ENCODE results near the gene SREBF2.
"Not testable (repeated sequence)": the region's sequence is repeated elsewhere in the genome, so short reads cannot be mapped to it uniquely, and the experiment has no call there.

SREBF2 gene

DNA sequence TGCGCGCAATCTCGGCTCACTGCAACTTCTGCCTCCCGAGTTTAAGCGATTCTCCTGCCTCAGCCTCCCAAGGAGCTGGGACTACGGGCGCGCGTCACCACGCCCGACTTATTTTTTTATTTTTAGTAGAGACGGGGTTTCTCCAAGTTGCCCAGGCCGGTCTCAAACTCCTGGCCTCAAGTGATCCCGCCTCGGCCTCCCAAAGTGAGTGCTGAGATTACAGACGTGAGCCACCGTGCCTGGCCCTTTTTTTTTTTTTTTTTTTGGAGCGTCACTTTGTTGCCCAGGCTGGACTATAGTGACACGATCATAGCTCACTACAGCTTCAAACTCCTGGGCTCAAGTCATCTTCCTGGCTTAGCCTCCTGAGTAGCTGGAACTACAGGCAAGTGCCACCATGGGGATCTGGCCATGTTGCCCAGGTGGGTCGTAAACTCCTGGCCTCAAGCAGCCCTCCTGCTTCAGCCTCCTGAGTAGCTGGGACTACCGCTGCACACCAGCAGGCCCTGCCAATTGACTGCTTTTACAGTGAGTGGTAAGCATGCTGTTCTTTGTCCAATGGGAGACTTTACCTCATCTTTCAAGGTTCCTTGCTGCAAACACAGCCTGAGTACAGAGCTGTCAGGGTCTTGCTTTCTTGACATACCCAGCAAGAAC lies 114.6 kb downstream of the SREBF2 start:
- DNase-seq (ENCODE audit: low read depth in 2 of 2): no peak

DNA sequence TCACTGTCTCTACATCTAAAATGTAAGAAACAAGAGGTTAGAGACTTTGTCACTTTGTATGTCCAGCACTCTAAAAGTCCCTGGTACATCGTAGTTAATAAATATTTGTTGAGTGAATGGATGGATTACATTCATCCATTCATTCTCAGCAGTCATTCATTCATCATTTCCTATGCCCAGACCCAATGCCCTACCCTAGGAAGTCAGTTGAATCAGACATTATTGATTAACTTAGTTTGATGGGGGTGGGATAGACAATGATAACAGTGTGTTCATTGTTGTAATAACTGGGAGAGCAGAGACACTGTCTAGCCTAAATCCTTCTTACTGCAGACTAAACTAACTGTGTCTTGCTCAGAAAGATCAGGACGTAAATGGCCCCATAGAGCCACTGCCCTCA lies 115.2 kb downstream of the SREBF2 start:
- no peak for DNase-seq (ENCODE audit: low read depth in 2 of 2)

DNA sequence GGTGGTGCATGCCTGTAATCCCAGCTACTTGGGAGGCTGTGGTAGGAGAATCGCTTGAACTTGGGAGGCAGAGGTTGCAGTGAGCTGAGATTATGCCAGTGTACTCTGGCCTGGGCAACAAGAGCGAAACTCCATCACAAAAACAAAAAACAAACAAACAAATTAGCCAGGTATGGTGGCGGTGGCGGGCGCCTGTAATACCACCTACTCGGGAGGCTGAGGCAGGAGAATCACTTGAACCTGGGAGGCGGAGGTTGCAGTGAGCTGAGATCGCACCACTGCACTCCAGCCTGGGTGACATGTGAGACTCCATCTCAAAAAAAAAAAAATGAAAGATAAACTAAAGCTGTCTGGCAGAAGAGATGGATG lies 116.0 kb downstream of the SREBF2 start:
- DNase-seq (ENCODE audit: low read depth in 2 of 2): not testable (repeated sequence)

DNA sequence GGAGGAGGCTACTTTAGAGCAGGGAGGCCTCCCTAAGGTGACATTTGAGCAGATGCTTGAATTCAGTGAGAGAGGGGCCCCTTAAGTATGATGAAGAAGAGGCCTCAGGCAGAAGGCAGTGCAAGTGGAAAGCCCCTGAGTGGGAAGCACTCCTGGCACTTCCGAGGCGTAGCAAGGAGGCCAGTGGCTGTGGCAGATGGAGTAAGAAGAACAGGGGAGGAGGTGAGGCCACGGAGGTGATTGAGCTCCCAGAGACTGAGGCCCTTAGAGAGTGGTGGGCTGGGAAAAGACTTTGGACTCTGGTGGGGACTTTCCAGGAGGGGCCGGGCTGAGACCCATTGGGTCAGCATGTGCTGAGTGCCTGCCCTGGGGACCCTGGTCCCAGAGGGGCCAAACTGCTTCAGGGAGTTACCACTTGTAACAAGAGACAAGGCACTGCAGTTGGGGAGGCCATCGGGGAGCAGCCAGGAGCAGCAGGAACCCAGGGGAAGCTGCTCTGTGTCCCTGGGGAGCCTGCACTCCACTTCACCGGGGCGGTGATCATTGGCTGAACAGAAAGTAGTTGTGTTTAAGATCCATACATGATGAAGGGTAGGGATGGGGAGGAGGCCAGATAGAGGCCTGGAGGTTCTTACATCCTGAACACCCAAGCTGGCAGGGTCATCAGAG lies 116.5 kb downstream of the SREBF2 start:
- DNase-seq (ENCODE audit: low read depth in 2 of 2): no peak

DNA sequence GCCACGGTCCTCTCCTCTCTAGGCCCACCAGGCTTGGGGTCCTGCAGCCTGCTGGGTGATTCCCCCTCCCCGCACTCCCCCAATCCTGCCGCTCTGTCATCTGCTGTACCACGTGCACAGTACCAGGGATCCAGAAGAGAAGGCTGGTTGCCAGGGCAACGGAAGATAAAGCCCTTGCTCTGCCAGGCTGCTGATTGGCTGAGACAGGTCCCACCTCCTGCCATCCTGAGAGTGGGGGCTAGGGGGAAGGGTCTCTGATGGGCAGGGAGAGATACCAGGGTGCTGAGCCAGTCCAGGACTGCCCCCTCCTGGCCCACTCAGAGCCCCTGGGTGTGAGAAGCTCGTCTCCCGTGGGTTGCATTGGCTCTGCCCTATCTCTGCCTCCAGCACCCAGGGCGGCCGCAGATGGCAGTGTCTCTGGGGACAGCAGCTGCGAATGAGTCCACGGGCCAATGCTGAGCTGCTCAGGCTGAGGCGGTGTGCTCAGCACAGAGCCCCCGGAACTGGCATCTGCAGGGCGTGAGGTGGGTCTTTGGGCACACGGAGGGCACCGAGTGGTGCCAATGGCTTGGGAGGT lies 119.1 kb downstream of the SREBF2 start, which contains the start of gene SMIM45:
SMIM45 (plus strand) TSS at position 253 of the 577 bp plus-strand sequence.
- no peak for DNase-seq (ENCODE audit: low read depth in 2 of 2)

DNA sequence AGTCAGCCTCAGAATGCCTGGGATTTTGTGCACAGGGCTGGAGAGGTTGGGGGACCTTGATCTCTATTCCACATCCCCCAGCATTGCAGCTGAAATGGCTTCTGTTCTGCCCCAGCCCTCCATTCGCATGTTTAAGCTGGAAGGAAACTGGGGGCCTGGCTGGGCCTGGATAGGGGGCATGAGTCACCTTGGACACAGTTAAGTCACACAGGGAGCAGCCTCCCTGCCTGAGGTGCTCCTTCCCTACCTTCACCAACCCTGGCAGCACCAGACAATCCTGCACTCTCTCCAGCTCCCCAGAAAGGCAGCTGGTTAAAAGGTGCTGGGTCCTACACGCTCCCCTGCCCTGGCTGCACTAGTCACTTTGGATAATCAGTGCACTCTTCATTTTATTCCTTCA lies 119.8 kb downstream of the SREBF2 start:
- DNase-seq (ENCODE audit: low read depth in 2 of 2): no peak
